ENCODE results near the gene APOBEC3F. TPM values are rescaled to one million over a fixed set of nuclear protein-coding genes. Genes with fewer than 3 reads are reported as not detected.

The APOBEC3F gene
- total and polyA plus RNA-seq, 2 of the 13 experiments (the other 11 are each of a cell fraction or from before 2014, with no cell fraction given) = 2.9 to 3.7 TPM

GRCh38 chr22:39068033-39068785 is 27.5 kb downstream of the APOBEC3F start:
- ChIA-PET CTCF (ENCODE audit: low intra/inter-chr PET ratio, low total read pairs) (no interaction called here), POLR2A (no interaction called here)
- H3K9me3 ChIP-seq (ENCODE audit: low read length) = no peaks in the 10 kb centered on the region
- ATAC-seq = no peak
- no peak overlapping the region for H3K9ac ChIP-seq (ENCODE audit: insufficient read depth, low read depth, low read length)
- no peak overlapping the region for H3K27ac ChIP-seq (ENCODE audit: extremely low read length, insufficient read depth, low read length)
- intact Hi-C loops (cut with micrococcal nuclease; ENCODE audit: unreplicated experiment) = no loop called here
- 35% methylated on average over 13 of the region's 13 CpGs for WGBS (ENCODE audit: low lambda C conversion rate)
- H3K4me1 ChIP-seq (ENCODE audit: insufficient read depth, low read length) = peaks cover 10% of the 10 kb centered on the region
- no peaks in the 10 kb centered on the region for H3K79me2 ChIP-seq (ENCODE audit: insufficient read depth, low read length)
- peaks cover 0 to 10% of the 10 kb centered on the region in 2 experiments; a peak in 3 of 5 replicates for H3K27me3 ChIP-seq (ENCODE audit: control insufficient read depth in 1 of 2, insufficient read depth in 2 of 2, low read length in 2 of 2)
- in situ Hi-C loops (cut with HindIII; ENCODE audit: extremely low pct_ligation_motif_present, low pct_unique_long_range_greater_than_20kb) = no loop called here
- H2AFZ ChIP-seq (ENCODE audit: low read length) = no peak overlapping the region
- H3K4me2 ChIP-seq (ENCODE audit: low read depth, low read length) = no peak overlapping the region
- TF ChIP-seq ZNF282 (IDR thresholded peaks at IDR 0.05; ENCODE audit: partially characterized antibody) (no peak), HOXA5 (CRISPR knock-in tag; IDR thresholded peaks at IDR 0.05) (no peak), ZC3H13 (CRISPR knock-in tag; IDR thresholded peaks at IDR 0.05) (no peak), ZNF878 (CRISPR knock-in tag; IDR thresholded peaks at IDR 0.05) (no peak), TBL1XR1 (IDR thresholded peaks at IDR 0.05; ENCODE audit: borderline replicate concordance, low read length, partially characterized antibody) (no peak), CCDC6 (CRISPR knock-in tag; IDR thresholded peaks at IDR 0.05) (no peak), PRDM15 (CRISPR knock-in tag; IDR thresholded peaks at IDR 0.05) (no peak), MED13 (CRISPR knock-in tag; IDR thresholded peaks at IDR 0.05) (no peak), HHEX (CRISPR knock-in tag; IDR thresholded peaks at IDR 0.05) (no peak), ZMAT3 (CRISPR knock-in tag; conservative IDR thresholded peaks at IDR 0.05) (no peak), ZFP41 (CRISPR knock-in tag; IDR thresholded peaks at IDR 0.05; ENCODE audit: borderline replicate concordance) (no peak), ZFP37 (CRISPR knock-in tag; IDR thresholded peaks at IDR 0.05; ENCODE audit: borderline replicate concordance) (no peak)
- TF ChIP-seq, protein P1, sequence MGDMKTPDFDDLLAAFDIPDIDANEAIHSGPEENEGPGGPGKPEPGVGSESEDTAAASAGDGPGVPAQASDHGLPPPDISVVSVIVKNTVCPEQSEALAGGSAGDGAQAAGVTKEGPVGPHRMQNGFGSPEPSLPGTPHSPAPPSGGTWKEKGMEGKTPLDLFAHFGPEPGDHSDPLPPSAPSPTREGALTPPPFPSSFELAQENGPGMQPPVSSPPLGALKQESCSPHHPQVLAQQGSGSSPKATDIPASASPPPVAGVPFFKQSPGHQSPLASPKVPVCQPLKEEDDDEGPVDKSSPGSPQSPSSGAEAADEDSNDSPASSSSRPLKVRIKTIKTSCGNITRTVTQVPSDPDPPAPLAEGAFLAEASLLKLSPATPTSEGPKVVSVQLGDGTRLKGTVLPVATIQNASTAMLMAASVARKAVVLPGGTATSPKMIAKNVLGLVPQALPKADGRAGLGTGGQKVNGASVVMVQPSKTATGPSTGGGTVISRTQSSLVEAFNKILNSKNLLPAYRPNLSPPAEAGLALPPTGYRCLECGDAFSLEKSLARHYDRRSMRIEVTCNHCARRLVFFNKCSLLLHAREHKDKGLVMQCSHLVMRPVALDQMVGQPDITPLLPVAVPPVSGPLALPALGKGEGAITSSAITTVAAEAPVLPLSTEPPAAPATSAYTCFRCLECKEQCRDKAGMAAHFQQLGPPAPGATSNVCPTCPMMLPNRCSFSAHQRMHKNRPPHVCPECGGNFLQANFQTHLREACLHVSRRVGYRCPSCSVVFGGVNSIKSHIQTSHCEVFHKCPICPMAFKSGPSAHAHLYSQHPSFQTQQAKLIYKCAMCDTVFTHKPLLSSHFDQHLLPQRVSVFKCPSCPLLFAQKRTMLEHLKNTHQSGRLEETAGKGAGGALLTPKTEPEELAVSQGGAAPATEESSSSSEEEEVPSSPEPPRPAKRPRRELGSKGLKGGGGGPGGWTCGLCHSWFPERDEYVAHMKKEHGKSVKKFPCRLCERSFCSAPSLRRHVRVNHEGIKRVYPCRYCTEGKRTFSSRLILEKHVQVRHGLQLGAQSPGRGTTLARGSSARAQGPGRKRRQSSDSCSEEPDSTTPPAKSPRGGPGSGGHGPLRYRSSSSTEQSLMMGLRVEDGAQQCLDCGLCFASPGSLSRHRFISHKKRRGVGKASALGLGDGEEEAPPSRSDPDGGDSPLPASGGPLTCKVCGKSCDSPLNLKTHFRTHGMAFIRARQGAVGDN (CRISPR knock-in tag; IDR thresholded peaks at IDR 0.05) = no peak
- no peaks in the 10 kb centered on the region for H4K20me1 ChIP-seq (ENCODE audit: insufficient read depth, low read length)
- no TSS peak for BruUV-seq (replicated peaks)
- FAIRE-seq = no peak
- DNase-seq (ENCODE audit: low spot score) = no peak
- H3K36me3 ChIP-seq (replicated peaks in 1 of 2; ENCODE audit: control insufficient read depth in 1 of 2, insufficient read depth in 2 of 2, low read length in 2 of 2) = no peaks in the 10 kb centered on the region
- H3K4me3 ChIP-seq (replicated peaks in 1 of 3; ENCODE audit: insufficient read depth in 1 of 3, low read depth in 2 of 3, low read length in 3 of 3) = no peak overlapping the region
